NCI-H345 (cell line): ENCODE measurements around the gene MAP1LC3B2.

Experiments used
- DNase-seq: peaks from one replicate; lab custom pipeline; 2025; lab: John Stamatoyannopoulos, UW

Gene MAP1LC3B2

DNA sequence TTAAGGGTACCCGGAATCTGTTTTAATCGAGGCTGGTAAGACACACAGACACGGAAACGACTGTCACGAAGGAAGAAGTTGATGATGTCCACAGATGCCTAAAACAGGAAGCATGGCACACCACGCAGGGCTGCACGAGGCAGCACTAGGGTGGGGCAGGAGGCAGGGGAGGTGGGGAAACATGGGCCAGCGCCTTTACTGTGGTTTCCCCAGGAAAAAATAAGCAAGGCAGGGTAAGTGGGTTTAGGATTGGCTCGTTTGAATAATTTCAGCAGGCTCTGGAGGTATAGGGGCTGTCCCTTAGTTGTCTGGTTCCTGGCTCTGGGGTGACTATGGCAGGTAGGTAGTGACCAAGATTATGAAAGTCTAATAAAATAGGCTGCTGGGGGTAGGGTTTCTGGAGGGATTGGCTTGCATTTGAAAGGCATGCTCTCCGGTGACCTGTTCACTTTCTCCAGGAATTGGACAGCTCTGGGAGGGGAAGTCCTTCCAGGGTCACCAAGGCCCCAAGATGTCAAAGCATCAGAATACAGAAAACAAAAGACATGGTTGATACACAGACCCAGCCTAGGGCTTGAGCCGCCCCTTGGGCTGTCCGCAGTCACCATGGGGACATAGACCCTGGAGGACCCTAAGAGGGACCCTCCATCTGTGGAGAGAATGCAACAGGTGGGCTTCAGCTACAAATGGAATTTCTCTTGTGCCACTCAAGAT is 35.3 kb downstream of the MAP1LC3B2 start:
- DNase-seq: no peak

- no peak for DNase-seq
These were observed 36.0 kb downstream of the MAP1LC3B2 start for GRCh38 chr12:116595186-116595585.

DNA sequence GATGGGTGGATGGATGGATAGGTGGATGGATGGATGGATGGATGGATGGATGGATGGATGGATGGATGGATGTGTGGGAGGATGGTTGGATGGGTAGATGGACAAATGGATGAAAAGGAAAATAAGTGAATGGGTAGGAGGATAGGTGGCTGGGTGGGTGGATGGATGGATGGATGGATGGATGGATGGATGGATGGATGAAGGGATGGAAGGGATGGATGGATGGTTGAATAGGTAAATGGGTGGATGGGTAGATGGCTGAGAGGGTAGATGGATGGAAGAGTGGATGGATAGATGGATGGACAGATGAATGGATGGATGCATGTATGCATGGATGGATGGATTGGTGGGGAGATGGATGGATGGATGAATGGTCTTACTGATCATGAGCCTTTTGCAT is 36.5 kb downstream of the MAP1LC3B2 start:
- DNase-seq: no peak

DNA sequence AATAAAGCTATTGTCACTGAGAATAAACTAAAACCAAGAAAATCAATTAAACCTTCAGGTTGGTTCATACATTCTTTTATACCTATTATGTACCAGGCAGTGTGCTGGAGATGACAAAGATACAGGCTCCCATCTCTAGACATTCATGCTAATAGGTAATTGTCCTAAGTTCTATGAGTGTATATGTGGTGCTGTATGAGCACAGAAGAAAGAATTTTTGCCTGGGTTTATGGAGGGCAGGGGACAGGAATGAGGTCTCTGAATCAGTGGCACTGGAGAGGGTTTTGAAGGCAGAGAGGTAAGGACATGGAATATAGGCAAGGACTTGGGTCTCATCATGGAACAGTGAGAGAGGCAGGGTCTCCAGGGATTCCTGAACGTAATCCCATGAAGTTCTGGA is 38.7 kb downstream of the MAP1LC3B2 start:
- DNase-seq: no peak

- DNase-seq: no peak
These were observed 39.4 kb downstream of the MAP1LC3B2 start for GRCh38 chr12:116598311-116599284.

GRCh38 chr12:116599285-116600136 is 40.3 kb downstream of the MAP1LC3B2 start:
- peak; percentile 19 for DNase-seq

DNA sequence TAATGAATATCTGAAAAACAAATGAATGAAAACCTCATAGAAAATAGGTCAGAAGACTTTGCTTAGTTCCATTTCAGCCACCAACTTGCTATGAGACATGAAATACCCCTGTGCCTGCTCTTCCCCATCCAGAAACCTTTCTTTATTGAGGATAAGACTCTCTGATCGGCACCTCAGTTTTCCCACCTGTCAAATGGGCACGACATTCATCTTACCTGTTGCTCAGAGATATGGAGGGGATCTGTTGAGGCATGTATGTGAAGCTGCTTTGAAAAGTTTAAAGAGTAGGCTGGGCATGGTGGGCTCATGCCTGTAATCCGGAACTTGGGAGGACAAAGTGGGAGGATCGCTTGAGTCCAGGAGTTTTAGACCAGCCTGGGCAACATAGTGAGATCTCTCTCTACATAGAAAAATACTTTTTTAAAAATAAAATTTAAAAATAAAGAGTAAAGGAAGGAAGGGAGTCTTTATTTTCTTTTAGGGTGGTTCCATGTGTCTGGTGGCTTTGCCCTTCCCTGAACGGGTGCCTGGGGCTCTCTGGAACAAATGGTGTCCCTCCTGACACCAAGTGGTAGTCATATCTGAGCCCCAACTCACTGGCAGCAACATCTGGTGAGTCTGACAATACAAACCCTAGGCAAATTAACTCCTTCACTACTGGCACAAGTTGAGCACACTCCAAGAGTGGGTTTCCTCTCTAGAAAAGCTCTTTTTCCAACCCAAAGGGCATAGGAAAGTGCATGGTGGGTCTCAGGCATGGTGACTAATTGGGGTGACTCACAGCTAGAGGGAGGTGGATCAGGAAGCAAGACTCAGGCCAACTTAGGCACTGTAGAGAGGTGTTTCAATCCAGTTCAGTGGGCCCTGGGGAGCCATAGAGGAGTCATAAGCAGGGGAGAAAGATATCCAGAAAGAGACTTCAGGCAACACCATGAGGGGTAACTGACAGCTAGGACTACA is 42.1 kb downstream of the MAP1LC3B2 start:
- no peak for DNase-seq

DNA sequence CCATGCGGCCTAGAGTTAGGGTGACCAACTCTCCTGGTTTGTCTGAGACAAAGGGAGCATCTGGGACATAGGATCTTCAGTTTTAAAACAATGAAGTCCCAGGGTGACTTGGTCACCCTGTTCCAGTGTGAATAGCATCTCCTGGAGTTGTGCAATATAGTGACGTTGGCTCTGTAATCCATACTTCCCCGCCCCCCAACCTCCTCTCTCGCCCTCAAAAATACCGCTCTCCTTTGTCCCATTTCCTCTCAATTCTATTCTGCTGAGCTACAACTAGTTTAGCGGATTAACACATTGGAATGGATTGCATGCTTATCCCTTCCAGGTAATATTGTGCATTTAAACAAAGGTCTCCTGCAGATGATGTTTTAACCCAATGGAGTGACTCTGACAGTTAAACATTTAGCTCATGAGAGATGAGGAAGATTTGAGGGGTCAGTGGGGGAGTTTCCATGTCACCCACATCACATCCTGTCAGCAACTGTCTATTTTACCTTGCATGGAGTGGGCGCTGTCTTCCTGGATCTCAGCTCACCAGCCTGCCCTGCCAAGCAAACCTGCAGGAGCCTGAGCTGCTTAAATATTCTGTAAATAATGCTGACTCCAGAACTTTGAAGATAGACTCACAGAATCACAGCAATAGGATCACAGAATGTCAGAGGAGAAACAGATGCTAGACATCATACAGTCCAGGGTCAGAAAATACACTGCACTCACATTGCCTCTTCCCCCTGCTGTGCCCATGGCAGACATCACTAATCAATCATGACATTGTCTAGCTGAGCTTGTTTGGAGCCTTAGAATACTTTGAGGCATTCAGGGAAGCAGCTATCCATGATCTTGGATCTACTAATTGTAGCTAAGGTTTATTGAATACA is 43.0 kb downstream of the MAP1LC3B2 start:
- DNase-seq: no peak

DNA sequence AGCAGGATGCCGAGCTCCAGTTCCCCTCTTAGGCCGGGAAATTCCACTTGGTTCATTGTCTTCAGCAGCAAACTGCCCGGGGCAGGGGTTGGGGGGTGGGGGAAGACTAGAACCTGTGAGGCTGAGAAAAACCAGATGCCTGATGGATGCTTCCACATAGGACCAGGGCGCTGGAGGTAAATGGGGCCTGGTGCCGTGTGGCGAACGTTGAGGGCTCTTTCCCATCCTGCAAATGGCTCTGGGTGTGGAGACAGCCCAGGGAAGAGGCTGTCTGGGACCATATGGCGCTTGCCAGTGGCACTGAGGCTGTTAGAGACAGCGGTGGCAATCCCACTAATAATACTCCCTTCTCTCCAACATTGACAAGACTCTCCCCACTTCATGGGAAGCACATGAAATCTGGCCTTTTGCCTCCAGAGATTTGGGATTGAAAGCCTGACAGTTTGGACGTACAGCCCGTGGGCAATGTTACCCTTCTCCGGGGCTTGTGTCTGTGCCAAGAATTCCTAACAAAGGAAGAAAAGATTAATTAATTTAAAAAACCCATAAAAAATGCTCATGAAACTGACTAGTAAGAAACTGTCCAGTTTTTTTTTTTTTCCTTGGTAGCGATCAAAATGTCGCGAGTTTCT is 44.5 kb downstream of the MAP1LC3B2 start:
- DNase-seq: no peak

DNA sequence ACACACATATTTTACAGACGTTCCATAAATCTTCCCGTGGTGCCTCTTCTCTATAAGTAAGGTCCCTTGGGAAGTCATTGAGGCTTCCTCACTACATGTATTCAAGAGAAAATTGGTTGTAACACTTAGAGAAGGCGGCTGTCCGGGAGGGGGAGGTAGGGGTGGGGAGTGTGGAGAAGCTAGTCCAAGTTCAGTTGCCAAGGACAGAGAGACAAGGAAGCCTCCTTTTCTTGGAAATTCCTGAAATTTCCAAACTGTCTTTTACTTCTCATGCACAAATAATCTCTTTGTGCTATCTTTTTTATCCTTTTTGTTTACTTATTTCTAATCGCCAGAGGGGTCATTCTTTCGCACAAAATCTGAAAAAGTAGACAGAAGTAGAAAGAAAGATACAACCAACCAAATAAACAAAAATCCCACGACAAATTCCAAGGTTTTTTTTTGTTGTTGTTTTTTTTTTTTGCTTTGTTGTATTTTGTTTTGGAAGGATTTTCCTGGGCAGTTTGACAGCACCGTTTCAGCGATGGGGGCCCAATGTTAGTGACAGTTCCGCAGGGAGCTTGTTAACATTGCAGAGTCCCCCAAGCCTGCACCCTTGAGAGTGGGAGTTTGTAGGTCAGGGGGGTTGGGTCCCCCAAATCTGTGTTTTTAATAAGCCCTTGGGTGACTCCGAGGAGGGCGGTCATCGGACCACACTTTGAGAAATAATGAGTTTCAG is 45.2 kb downstream of the MAP1LC3B2 start:
- no peak for DNase-seq

GRCh38 chr12:116604951-116605641 is 45.9 kb downstream of the MAP1LC3B2 start:
- DNase-seq: no peak

- DNase-seq: no peak
These were observed 47.2 kb downstream of the MAP1LC3B2 start for GRCh38 chr12:116606397-116606796.

GRCh38 chr12:116607039-116607438 is 47.9 kb downstream of the MAP1LC3B2 start:
- no peak for DNase-seq

DNA sequence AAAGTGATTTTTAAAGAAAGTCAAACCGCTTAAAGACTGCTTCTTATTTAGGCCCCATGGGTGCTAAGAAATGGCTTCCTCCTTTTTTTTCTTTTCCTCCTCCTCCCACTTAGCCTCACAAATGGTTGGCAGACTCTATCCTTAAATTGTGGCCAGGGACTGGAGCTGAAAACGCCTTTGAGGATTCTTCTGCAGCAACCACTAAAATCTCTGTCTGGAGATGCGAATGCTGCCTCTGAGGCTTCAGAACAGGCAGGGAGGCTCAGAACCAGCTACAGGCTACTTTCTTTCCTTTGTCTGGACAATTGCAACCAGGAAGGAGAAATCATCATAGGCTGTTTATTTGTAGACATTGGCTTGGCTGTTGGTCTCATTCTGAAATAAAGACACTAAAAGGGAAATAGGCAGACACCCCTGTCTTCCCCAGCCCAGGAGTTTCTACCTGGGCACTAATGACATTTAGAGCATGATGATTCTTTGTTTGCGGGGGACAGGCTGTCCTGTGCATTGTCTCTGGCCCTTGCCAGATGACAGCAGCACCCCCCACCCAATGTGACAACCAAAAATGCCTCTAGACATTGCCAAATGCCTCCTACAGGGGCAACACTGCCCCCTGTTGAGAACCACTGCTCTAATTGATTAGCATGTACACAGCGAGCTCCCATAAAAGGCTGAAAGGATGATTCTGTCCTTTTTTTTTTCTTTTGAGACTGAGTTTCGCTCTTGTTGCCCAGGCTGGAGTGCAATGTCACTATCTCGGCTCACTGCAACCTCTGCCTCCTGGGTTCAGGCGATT is 50.3 kb downstream of the MAP1LC3B2 start:
- DNase-seq: no peak

DNA sequence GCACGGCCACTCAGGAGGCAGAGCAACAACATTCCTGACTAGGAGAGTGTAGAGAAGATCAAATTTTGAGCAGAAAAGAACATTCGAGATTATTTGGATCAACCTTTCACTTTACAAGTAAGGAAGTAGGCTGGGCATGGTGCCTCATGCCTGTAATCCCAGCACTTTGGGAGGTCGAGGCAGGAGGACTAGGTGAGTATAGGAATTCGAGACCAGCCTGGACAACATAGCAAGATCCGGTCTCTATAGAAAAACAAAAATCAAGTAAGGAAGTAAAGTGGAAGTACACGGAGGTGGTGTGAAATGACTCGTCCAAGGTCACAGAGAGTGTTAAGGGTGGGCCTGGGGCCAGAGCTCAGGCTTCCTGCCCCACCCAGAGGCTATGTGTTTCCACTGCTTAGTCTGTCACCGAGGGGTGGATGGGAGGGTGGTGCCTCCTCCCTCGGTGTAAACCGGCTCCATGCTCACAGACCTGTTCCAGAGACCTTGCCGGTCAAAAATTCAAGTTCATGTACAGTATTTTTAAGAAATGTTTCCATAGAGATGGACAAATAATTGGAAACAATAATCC is 51.9 kb downstream of the MAP1LC3B2 start:
- DNase-seq: no peak

- no peak for DNase-seq
These were observed 53.3 kb downstream of the MAP1LC3B2 start for GRCh38 chr12:116612436-116612835.

DNA sequence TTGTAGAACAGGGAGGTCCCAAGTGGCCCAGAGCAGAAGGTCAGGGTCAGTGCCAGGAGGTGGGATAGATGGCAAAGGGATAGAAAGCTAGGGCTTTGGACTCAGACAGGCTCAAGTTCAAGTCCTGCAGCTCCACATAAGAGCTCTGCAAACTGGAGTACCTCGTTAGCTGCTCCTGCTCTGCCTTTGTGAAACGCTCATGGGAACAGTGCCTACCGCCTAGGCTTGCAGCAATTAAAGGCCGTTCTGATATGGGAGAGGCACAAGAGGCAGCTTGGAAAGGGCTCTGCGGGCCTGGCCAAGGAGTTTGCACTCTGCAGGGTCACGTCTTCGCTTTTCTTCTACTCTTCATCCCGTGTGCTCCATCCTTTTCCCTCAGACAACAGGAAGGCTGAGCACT is 54.1 kb downstream of the MAP1LC3B2 start:
- DNase-seq: no peak
